DMS153 treated with DMSO at 0.1 percent for 48 hours (cell line): Measurements from ENCODE around the gene EFNA5.

Experiments used
- DNase-seq: peaks from one replicate; lab custom pipeline; 2025; ENCODE audit not compliant: unreplicated experiment; lab: John Stamatoyannopoulos, UW

Gene EFNA5

DNA sequence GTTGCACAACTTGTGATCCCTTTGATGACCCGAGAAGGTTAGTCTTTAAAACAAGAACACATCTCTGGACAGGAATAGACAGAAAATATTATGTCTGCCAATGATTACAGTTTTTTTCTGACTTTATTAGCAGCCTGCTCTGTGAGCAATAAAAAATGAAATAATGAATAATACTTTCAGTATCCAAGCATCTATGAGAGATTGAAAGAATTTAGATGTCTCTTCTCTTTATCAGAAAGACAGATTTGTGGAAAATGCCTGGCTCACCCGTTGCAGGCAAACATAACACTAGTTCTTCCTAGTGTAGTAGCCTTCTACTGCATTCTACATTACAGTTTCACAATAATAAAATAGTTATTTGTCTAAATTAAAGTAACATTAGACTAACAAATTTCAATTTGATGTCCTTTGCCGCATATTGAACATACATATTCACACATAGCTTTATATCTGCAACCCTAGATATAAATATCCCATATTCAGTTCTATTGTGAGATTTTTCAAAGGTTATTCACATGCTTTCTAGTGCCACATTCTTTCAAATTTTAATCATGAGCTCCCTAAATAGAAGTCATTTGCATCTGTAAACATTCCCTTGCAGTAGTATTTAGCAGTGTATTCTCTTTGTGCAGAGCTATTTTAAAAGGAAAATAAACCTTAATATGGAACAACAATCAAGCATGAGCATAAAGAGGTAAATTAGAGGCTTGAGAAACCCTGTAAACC, 267.3 kb downstream of the EFNA5 start:
- no peak for DNase-seq

- DNase-seq = no peak
These were observed 268.1 kb downstream of the EFNA5 start for GRCh38 chr5:107402434-107403227.

GRCh38 chr5:107401470-107402122, 269.1 kb downstream of the EFNA5 start:
- DNase-seq = peak; percentile 2

DNA sequence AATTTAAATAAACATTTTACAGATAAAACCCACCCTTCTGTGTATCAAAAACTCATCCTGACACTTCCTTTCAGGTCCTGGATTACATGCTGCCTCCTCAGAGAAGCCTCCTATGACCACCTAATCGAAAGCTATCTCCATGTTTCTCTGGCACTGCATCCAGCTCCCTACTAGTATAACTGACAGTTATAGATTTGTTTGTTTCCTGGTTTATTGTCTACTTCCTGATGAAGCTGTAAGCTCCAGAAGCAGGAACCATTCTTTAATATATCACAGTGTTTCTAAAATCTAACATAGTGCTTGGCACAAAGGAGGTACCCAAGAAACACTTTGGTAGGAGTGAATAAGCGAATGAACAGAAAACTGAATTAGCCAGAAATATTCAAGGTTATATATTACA, 270.4 kb downstream of the EFNA5 start:
- peak; percentile 1 for DNase-seq

GRCh38 chr5:107398703-107399102, 272.0 kb downstream of the EFNA5 start:
- DNase-seq = no peak

- no peak for DNase-seq
These were observed 274.4 kb downstream of the EFNA5 start for GRCh38 chr5:107396351-107396690.

DNA sequence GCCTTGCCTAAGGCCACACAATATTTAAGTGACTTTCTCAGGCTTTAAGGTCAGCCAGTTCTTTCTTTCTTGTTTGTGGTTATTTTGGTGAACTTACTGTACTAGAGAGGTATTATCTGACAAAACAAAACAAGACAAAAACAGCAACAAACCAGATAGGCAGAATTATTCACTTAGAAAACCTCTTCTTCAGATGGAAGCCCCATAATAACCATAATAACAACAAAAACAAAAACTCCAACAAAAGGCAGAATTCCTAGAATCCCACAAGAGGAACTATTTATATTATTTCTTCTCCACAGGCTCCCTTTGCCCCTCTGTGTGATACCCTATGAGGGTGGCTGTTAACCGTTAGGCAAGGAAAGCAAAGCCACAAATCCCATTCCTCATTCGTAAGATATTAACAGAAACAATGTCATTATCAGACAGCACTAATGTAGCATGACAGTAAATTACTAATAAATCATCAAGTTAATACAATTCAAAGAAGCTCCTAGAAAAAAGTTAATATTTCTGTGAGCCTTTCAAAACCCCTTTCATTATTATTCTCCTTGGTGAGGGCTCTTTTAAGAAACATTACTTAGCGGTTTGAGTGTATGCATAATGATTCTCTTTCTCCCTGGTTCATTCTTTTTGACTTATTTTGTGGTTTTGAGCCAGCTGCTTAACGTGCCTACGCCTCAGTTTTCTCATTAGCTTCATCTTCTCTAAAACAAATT, 274.9 kb downstream of the EFNA5 start:
- no peak for DNase-seq

- DNase-seq = no peak
These were observed 276.9 kb downstream of the EFNA5 start for GRCh38 chr5:107393851-107394250.

DNA sequence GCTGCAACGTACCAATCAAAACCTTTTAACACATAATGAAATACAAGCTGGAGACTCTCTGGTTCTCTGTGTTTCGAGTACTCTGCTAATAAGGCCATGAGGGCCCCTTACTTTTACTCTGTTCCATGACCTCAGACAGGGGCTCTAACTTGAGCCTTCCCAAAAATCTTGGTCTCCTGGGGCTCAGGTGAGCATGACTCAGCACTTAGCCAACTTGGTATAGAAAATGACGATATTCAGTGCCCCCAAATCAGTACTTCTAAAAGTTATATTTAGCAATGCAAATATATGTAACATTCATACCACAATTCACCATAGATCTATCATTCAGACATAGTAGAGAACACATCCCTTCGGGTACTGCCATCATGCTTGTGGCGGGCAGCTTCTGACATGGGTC, 278.9 kb downstream of the EFNA5 start:
- DNase-seq = no peak

- no peak for DNase-seq
These were observed 281.0 kb downstream of the EFNA5 start for GRCh38 chr5:107389775-107390148.

- peak; percentile 3 for DNase-seq
These were observed 281.5 kb downstream of the EFNA5 start for GRCh38 chr5:107389130-107389774.

DNA sequence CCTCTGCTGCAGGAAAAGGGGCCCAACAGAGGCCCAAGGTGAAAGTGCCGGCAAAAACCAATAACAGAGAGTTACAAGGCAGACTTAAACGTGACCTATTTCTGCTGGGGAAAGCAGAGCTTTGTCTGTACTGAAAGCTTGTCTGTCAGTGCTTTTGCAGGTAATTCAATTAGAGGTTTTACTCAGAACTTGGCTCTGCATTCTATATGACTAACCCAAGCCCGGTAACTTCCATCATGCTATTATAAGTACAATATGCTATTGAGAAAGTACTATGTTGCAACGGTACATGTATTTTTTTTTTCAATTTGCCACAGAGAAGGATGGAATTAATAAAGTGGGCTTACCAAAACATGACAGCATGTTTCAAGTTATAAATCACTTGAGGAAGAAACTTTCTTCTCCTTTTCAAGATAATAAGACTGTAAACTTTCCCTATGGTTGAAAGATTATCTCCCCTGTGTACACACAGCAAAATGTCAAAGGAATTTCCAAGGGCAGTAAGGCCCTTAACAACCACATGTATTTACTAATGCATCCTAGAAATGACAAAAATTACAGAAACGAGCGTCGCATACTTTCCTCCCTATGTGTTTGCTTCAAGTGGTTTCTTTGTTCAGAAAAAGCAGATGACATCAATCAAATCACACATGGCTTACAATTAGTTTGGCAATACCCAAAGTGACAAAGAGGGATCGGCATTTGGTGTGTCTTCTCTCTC, 282.4 kb downstream of the EFNA5 start:
- no peak for DNase-seq

- no peak for DNase-seq
These were observed 283.1 kb downstream of the EFNA5 start for GRCh38 chr5:107387526-107388140.

DNA sequence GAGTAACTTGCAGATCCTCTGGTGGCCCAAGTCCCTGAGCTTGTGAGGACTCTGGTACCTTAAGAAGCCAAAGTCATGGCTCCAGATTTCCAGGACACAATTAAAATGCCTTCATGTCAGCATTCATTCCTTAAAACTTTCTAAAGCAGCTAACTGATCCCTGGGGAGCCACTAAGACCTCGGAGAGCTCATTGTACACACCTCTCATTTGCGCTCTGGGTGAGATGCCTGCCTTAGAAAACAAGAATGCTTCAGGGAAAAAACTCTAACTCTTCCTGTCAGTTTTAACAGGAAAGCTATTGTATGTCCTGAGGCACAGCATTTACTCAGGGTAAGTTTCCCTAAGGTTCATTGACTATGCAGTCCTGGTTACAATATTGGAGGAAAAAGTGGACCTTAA, 285.0 kb downstream of the EFNA5 start:
- no peak for DNase-seq

DNA sequence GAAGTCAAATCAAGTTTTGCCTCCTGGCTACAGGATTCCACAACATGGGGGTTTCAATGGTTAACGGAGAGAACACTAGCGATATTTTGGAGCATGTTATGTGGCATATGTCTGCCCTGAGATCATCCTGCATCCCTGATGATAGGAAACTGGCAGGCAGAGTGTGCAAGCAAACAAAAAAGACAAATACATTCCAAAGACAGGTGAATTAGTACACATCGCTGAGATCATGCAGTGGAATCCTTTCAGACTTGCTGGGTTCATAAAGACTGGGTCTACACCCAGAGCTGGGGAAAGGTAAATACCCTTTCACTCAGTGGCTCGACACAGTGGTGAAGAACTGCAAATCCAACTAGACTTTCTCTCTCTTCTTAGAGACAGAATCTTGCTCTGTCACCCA, 286.5 kb downstream of the EFNA5 start:
- no peak for DNase-seq

GRCh38 chr5:107383414-107383813, 287.3 kb downstream of the EFNA5 start:
- DNase-seq = no peak

DNA sequence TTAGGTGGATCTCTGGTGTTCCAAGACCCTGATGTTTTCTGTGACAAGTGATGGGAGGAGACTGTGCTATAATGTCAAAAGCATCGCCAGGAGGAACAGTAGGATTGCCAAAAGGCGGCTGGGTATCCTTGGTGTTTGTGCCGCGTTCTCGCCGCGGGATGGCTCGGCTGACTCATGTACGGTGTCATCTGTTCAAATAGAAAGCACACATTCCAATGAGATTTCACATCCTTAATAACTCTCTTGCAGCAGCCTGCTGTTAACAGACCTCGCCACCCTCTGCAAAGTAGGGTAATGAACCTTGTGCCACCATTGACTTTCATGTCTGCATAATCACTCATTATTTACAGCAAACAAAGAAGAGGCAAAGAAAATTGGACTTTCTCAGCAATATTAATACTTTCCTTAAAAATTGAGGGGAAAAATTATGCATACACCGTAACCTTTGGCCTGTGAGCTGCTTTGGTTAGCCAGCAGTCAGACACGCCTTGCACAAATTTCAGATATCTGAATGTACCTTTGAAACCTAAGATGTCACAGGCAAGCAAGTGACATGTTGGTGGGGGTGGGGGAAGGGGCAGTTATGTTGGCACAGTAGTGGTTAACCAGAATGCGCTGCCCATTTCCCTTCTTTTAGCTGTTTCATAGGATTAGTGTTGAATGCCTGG, 289.4 kb downstream of the EFNA5 start:
- no peak for DNase-seq

GRCh38 chr5:107380654-107381053, 290.1 kb downstream of the EFNA5 start:
- DNase-seq = no peak

GRCh38 chr5:107378218-107378899, 292.4 kb downstream of the EFNA5 start:
- DNase-seq = no peak
